NCI-H1694 treated with DMSO at 0.1 percent for 48 hours (cell line): ENCODE data around the gene ZNHIT3.
"Not testable (repeated sequence)": the region's sequence is repeated elsewhere in the genome, so short reads cannot be mapped to it uniquely, and the experiment has no call there.

ENCODE experiments used
- DNase-seq: peaks from one replicate; lab custom pipeline; 2025; lab: John Stamatoyannopoulos, UW

Gene ZNHIT3

GRCh38 chr17:36486204-36487194 lies at the start of gene ZNHIT3:
ZNHIT3 (plus strand) TSS chr17:36486681; CDS start chr17:36486700, 19 bp downstream.
- DNase-seq: peak; percentile 96

DNA sequence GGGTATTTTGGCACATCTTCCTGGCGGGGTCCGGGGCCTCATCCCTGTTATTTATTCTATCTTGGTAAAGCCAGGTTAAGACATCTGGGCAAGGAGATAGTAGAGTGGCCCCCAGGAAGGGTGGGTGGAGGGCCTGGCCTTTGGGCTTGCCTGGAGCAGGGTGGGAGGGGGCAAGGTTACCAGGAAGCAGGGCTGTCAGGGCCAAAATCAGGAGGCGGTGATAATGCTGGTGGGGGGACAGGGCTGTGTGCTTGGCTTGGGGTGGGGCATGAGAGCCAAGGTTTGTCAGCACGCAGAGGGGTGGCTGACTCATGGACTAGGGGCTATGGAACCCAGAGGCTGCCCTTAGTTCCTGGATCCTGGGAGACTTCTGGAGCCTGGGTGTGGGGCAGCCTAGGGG lies 44.7 kb upstream of the ZNHIT3 start:
- not testable (repeated sequence) for DNase-seq

GRCh38 chr17:36443777-36444176 lies 42.7 kb upstream of the ZNHIT3 start:
- no peak for DNase-seq

- not testable (repeated sequence) for DNase-seq
Observed at GRCh38 chr17:36449997-36450396, 36.5 kb upstream of the ZNHIT3 start.

DNA sequence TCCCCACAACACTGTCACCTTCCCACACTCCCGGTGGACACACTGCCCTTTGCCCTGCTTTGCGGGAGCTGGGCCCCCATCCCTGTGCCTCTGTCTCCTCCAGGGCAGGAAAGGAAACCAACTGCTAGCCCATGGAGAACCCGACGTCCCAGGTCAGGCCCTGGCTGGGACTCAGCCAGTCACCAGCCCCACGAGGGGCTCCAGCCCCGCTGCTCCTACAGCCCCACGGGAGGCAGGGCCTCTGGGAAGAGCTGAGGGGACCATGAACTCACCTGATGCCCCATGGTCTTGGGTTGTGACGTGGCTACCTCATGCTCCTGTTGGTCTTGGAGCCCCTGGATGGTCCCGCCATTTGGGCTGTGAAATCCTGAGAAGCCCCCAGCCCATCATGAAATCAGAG lies 33.6 kb upstream of the ZNHIT3 start:
- DNase-seq: not testable (repeated sequence)

DNA sequence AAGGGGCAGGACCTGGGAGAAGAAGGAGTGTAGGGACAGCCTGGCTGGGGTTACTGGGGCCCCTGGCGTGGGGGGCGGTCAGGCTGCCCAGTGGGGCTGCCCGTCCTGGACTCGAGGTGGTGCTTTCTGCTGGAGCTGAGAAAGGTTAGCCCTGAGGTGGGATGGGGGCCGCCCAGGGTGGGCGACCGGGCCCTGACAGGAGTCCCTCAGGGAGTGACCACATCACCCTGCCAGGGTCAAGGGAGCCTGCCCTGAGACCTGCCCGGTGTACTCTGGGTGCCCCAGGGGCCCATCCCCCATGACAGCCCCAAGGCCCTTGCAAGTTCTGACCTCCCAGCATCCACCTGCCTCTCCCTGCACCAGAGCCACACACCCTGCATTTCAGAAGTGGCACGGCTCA lies 28.8 kb upstream of the ZNHIT3 start:
- DNase-seq: not testable (repeated sequence)

DNA sequence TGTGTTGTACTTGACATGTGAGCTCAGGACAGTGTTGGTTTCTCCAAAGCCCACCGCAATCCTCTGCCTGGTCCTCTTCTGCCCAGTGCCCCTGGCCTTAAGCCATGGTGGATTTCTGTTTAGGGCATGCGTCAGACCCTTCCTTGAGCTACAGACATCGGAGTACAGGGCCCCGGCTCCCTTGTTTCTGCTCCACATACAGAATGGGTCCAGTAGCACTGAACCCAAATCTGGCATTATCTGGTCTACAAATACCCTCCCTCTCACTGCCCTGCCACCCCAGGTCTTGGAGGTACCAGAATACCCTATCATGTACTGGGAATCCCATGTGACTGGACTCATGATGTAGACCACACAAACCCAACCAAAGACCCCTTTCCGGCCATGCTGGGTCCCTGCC lies 27.4 kb upstream of the ZNHIT3 start:
- DNase-seq: no peak

DNA sequence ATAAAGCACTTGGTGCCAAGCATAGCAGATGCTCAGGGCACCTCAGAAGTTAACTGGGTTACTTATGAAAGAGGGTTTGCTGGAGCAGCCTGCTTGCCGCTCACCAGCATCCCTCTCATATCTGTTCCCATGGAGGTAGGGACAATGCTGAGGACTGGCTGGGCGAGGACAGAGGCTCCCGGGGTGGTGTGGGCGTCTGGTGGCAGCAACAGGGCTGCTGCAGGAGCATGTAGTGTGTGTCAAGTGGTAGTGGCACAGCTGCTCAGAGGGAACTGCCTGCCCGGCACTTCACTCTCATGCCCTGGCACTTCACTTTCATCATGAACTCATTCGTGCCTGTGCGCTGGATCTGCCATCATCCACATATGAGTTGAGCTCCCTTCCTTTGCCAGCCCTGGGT lies 26.9 kb upstream of the ZNHIT3 start:
- DNase-seq: no peak

GRCh38 chr17:36460265-36460937 lies 26.1 kb upstream of the ZNHIT3 start:
- DNase-seq: no peak

- no peak for DNase-seq
Observed at GRCh38 chr17:36461330-36462110, 25.0 kb upstream of the ZNHIT3 start.

DNA sequence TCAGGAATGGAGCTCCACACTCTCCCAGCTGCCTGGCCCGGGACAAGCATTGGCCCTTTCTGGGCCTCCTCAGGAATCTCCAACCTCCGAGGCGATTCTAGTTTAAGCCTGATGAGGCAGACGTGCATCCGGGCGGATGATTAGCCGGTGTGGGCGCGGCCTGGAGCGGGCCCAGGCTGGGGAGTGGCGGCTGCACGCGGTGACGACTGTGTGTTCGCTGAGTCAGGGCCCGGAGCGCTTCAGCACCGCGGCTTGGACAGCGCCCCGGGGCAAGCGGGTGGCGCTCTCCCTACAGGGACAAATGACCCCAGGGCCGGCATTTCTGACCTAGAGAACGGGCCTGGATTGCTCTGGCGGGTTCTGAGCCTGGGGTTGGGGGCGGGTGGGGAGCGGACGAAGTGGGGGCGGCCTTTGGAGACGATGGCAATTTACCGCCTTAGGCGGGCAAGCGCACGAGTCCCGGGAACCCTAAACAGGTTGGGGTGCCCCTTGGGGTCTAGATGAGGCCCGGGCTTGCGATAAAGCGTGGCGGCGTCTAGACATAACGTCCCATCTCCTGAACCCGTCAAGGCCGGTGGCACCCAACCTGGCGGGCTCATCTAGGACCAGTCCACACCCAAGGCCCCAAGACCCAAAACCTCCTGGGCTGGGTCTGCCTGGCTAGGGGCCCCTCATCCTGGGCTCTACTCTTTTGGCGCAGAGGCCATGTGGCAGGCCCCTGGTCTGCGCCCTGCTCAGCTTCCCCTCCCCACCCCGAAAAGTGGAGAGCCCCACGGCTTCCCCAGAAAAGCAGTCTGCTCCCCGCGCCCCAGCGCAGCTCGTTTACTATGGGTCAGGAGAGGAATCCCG lies 22.3 kb upstream of the ZNHIT3 start:
- DNase-seq: no peak

- no peak for DNase-seq
Observed at GRCh38 chr17:36464765-36465088, 21.8 kb upstream of the ZNHIT3 start.

- no peak for DNase-seq
Observed at GRCh38 chr17:36468903-36469635, 17.4 kb upstream of the ZNHIT3 start.

GRCh38 chr17:36469733-36470132 lies 16.7 kb upstream of the ZNHIT3 start:
- DNase-seq: no peak

DNA sequence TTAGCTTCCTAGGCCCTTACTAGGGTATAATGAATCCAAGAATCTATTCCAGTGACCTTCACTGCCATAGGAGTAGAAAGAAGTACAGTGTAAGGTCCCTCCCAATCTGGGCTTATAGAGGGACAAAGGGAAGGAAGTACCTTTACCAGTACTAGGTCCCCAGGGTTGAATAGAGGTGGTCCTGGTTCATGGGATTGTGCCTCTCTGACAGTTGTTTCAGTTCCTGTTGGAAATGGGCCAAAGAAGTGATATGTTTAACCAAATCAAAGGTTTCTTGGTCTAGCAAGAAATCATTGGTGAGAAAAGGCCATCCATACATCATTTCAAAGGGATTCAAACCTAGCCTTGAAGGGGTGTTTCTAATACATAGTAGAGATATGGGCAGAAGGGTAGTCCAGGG lies 16.0 kb upstream of the ZNHIT3 start:
- DNase-seq: no peak

DNA sequence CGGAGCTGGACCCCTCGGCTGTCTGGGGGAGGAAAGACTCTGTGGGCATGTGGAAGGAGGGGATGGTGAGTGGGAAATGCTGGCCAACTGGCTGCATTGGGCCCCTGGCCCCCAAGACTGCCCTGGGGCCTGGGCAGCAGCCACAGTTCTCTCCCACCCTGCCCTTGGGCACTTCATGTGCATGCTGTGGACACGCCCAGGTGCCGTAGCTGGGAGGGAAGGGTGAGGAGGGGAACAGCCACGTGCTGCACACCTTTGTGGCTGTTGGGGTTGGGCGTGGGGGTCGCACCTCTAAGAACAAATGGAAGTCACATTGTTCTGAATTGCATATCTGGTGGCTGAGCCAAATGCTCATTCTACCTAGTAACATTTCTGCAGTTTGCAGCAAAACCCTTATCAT lies 11.9 kb upstream of the ZNHIT3 start:
- no peak for DNase-seq

- no peak for DNase-seq
Observed at GRCh38 chr17:36475346-36475970, 11.0 kb upstream of the ZNHIT3 start.

GRCh38 chr17:36481829-36482228 lies 4.7 kb upstream of the ZNHIT3 start:
- DNase-seq: no peak

- DNase-seq: peak; percentile 38
Observed at GRCh38 chr17:36482611-36483504, 3.6 kb upstream of the ZNHIT3 start.
